T-helper 1 cell (primary cell): ENCODE data around the gene HSPA8.
"Not testable (repeated sequence)": the region's sequence is repeated elsewhere in the genome, so short reads cannot be mapped to it uniquely, and the experiment has no call there.

ENCODE experiments used
- DNase-seq, 5 donors: peaks; one replicate each; pipeline ENCODE4 v3.0.0-alpha.2; 2012 to 2020
- total RNA-seq, 4 donors: gene quantifications; one replicate each; lab custom pipeline; 2026; lab: John Stamatoyannopoulos, UW

Gene HSPA8
- 1,743 to 3,028 (median 2,201) reads per million in 4 donors for total RNA-seq

DNA sequence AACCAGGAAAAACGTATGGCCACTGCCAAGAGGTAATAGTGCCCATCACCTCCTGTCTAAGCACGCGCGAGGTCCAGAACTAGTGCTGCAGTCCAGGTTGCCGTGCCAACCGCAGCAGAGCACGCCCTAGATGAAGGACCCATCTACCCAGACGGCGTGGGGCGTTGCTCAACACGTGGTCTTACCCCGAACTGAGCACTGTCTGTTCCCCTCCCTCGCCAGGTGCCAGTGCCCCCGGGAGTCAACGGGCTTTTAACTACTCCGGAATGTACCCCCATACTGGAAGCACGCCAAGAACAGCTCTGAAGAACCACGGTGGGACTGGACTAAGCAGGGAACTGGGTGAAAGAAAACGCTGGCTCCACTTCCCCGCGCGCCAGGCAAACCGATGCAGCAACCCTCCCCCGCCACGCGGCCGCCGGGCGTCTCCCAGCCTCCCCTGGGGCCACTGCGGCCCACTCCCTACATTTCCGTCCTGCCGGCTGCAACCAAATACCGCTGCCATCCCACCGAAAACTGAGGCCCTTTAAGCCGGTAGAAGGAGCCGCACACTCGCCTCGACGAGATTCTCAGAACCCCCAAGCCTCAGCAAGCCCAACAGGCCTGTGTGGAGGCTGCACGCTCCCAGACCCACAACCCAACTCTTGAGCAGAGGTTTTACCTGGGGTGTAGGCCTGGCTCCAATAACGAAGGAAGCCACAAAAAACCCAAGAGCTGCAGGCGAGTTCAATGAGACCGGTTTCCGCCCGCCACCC is at the start of gene HSPA8:
Gene HSPA8 (minus strand): TSS at position 734 of the 755 bp plus-strand sequence. CDS start 812 bp downstream, outside the sequence.
- peak; percentile 40 to 70 (median 50) for DNase-seq

GRCh38 chr11:123111465-123111864 is 49.5 kb upstream of the HSPA8 start:
- peak in 1 of 5 donors; percentile 37 for DNase-seq

GRCh38 chr11:123110397-123110796 is 48.5 kb upstream of the HSPA8 start:
- DNase-seq: no peak

- DNase-seq: no peak
Observed at GRCh38 chr11:123107945-123108495, 46.1 kb upstream of the HSPA8 start.

GRCh38 chr11:123104697-123105096 is 42.8 kb upstream of the HSPA8 start:
- no peak for DNase-seq

DNA sequence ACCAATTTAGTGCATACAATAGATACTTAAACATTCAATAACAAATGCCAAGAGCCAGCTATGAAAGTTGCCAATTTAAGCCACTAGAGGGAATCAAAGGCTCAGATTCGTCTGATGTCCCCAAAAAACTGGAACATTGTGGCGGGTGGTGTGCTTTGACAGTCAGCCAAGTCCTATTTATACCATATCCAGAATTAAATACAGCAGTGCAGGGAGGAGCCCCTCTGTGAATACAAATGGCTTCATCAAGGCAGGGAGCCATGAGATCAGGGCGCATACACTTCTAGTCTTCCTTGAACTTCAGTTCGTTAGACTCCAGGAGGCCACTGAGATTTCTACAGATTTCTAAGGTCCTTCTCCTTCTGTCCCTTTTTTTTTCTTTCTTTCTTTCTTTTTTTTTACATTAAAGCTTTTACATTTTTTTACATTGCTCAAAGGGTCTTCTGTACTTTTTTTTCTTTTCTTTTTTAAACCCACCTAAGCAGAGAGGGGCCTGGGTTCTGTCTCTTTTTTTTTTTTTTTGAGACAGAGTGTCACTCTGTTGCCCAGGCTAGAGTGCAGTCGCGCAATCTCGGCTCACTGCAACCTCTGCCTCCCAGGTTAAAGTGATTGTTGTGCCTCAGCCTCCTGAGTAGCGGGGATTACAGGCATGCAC is 41.5 kb upstream of the HSPA8 start:
- DNase-seq: peak in 2 of 5 donors; percentile 18 to 55

DNA sequence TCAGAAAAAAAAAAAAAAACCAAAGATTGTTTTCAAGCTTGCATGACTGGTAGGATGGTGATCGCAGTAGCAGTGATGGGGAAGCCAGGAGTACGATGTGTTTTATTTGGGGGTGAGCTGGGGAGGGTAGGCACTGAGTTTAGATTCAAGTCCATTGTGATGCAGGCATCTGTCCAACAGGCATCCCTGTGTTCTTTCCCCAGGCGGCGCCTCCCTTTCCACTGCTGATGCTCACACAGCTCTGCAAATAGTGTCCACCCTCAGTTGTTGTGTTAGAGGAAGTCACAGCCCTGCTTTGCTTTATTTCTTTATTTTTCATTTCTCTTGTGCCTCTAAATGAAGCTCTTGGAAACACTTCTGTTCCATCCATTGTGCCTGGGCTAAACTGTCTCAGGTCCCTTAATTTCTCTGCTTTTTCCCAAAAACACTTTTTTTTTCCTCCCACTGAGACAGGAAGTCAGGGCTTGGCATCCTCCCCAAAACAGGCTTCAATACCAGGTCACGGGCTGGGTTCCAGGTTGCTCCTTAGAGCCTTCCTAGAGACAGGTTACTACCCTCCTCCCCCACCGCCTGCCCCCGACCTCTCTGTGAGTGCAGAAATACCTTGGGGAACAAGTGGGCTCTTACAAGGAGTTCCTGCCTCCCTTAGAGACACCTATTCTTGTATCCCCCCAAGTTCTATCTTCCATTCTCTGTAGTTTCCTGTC is 38.6 kb upstream of the HSPA8 start:
- DNase-seq: no peak

DNA sequence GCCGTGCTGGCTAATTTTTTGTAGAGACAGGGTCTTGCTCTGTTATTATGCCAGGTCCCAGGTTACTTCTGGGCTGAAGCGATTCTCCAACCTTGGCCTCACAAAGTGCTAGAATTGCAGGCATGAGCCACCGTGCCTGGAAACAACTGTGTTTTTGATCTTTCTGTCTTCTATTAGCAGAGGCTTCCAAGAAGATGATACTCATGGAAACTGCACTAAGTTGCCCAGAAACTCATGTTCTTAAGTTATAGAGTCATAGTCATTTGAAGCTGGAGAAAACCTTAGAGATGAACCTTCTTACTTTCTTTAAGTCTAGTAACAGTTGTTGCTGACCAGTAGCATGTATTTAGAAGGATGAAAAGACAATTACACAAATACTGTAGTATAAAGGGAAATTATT is 37.1 kb upstream of the HSPA8 start:
- DNase-seq: no peak

DNA sequence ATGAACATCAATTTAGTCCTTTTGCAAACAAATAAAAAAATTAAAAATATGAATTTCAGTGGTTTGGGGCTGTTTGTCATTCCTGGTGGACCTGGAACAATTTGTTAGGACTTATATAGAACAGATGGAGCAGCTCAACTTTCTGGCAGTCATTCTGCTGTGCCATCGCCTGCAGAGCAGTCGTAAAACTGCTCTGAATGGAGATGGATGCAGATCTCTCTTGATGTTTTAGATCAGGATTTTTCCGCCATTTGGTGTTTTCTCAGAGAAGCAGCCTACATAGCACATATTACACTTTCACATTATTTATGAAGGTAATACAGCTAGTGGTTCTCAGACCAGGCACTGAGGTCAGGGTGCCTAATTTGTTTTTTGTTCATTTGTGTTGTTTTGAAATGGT is 31.8 kb upstream of the HSPA8 start:
- DNase-seq: no peak

GRCh38 chr11:123091506-123091905 is 29.6 kb upstream of the HSPA8 start:
- DNase-seq: no peak

- DNase-seq: not testable (repeated sequence)
Observed at GRCh38 chr11:123090168-123090567, 28.2 kb upstream of the HSPA8 start.

DNA sequence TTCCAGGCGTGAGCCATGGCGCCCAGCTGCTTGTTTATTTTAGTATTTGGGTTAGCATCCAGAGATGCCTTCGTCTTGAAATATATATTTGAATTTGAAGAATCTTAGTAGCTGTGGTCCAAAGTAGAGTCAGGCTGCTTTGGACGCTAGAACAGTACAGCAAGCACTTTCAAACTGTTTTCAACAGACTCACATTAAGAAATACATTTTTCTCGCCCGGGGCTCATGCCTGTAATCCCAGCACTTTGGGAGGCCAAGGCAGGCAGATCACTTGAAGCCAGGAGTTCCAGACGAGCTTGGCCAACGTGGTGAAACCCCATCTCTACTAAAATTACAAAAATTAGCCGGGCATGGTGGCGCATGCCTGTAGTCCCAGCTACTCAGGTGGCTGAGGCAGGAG is 27.0 kb upstream of the HSPA8 start:
- DNase-seq: not testable (repeated sequence)

GRCh38 chr11:123087657-123088056 is 25.7 kb upstream of the HSPA8 start:
- peak in 2 of 5 donors; percentile 15 to 84 for DNase-seq

- peak in 1 of 5 donors; percentile 42 for DNase-seq
Observed at GRCh38 chr11:123086305-123086704, 24.4 kb upstream of the HSPA8 start.

DNA sequence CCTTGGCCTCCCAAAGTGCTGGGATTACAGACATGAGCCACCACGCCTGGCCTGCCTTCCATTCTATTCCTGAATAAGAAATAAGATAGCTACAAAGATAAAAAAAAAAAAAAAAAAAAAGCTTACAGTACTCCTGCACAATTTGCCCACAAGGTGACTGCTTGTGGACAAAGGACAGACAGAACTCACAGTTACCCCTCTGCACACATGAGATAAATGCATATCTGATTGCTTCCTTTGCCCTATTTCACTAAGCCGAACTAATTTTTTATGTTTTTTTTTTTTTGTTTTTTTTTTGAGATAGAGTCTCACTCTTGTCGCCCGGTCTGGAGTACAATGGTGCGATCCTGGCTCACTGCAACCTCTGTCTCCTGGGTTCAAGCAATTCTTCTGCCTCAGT is 23.6 kb upstream of the HSPA8 start:
- DNase-seq: no peak

DNA sequence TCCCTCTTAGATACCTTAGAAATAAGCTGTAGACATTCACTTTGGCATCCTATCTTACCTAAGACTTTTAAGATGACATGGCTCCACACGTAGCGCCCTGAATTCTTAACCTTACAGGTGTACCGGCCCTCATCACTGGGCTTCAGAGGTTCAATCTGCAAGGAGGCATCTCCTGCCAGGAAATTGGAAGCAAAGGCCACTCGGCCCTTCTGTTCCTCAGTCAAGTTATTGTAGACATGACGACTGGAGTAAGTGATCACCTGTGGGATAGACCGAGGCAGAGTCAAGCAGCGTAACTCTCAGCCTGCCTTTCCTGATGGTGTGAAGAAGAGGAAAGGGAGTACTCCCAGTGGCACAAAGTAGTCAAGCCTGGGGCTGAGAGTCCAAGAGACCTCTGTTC is 22.5 kb upstream of the HSPA8 start:
- DNase-seq: no peak

DNA sequence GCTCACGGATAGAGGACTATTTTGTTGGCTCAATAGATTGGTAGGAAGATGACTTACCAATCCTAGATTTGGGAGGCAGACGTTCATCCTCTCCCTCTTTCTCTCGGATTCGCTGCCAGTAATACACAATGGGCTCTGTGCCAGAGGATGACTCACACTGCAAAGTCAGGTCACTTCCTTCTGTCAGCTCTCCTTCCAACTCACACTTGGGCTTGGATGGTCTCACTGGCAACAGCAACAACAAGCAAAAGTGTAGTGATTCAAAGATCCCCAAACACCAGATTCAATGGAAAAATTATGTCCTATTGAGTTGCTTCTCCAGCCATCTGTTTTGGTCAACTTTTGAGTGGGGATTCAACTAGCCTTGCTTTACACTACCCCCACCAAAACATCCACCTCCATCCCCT is 21.7 kb upstream of the HSPA8 start:
- DNase-seq: peak; percentile 17 to 80 (median 50)

DNA sequence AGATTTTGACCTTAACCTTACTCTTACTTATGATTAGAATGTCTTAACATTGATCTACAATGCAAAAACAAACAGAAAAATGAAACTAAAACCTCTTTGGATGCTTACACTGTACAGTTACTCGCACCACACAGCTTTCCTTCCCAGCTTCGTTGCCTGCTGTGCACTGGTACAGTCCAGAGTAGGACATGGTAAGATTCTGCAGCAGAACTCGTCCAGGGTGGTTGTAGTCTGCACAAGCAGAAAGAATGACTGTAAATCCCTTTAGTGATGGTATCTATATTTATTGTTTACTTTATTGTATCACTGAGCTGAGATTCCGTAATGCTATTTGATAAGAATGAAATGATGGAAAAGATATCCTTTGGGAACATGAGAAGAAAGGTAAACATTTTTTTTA is 21.0 kb upstream of the HSPA8 start:
- DNase-seq: peak in 1 of 5 donors; percentile 33

DNA sequence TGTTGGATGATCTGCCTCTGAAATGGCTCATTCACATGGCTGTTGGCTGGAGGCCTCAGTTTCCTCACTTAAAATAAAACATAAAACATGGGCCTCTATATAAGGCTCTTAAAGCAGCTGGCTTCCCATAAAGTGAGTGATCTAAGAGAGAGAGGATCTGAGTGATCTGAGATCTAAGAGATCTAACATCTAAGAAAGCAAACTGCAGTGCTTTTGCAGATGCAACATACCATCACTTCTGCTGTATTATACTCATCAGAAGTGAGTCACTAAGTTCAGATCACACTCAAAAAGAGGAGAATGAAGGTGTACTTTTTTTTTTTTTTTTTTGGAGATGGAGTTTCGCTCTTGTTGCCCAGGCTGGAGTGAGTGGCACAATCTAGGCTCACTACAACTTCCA is 18.1 kb upstream of the HSPA8 start:
- no peak for DNase-seq

GRCh38 chr11:123076484-123076883 is 14.5 kb upstream of the HSPA8 start:
- DNase-seq: no peak

GRCh38 chr11:123073343-123074057 is 11.6 kb upstream of the HSPA8 start:
- DNase-seq: no peak

- DNase-seq: no peak
Observed at GRCh38 chr11:123072762-123073161, 10.8 kb upstream of the HSPA8 start.
